Liver (tissue), 9 donors: ENCODE data around the gene SLC9A1. TPM values are rescaled to one million over a fixed set of nuclear protein-coding genes. Genes with fewer than 3 reads are reported as not detected.
"Not testable (repeated sequence)": the region's sequence is repeated elsewhere in the genome, so short reads cannot be mapped to it uniquely, and the experiment has no call there.

Experiments used
- DNase-seq: peaks from one replicate; pipeline ENCODE4 v3.0.0-alpha.2; 2017; ENCODE audit warnings: low spot score
- H3K27ac ChIP-seq, 2 donors: one replicate each; pipeline ENCODE4 v1.7.0; 2013; ENCODE audit warnings: inconsistent platforms in 2 of 2, low read length in 2 of 2, control low read depth in 1 of 2, low read depth in 1 of 2, mild to moderate bottlenecking in 1 of 2
- H3K27me3 ChIP-seq, 4 donors: one replicate each; pipeline versions ENCODE4 v1.6.1 to v1.7.0; 2013; ENCODE audit warnings: low read length in 3 of 4, inconsistent platforms in 1 of 4, mild to moderate bottlenecking in 1 of 4, moderate library complexity in 1 of 4; ENCODE audit not compliant: control insufficient read depth in 4 of 4, insufficient read depth in 4 of 4
- H3K36me3 ChIP-seq, 4 donors: one replicate each; pipeline versions ENCODE4 v1.6.1 to v1.7.0; 2013; ENCODE audit warnings: low read length in 3 of 4, mild to moderate bottlenecking in 3 of 4, low read depth in 1 of 4, moderate library complexity in 1 of 4; ENCODE audit not compliant: control insufficient read depth in 4 of 4, insufficient read depth in 3 of 4
- H3K4me1 ChIP-seq, 4 donors: one replicate each; pipeline versions ENCODE4 v1.6.1 to v1.7.0; 2013; ENCODE audit warnings: low read length in 3 of 4, mild to moderate bottlenecking in 3 of 4, moderate library complexity in 1 of 4; ENCODE audit not compliant: control insufficient read depth in 4 of 4, insufficient read depth in 4 of 4
- H3K4me3 ChIP-seq, 3 donors: one replicate each; pipeline versions ENCODE4 v1.6.1 to v1.7.0; 2013; ENCODE audit warnings: low read length in 3 of 3, control low read depth in 1 of 3, low read depth in 1 of 3, mild to moderate bottlenecking in 1 of 3
- H3K9ac ChIP-seq, 2 donors: one replicate each; pipeline ENCODE4 v1.7.0; 2013; ENCODE audit warnings: low read length in 2 of 2, mild to moderate bottlenecking in 2 of 2, moderate library complexity in 2 of 2, control low read depth in 1 of 2, low read depth in 1 of 2
- H3K9me3 ChIP-seq, 4 donors: one replicate each; pipeline versions ENCODE4 v1.6.1 to v1.7.0; 2013; ENCODE audit warnings: low read length in 3 of 4; ENCODE audit not compliant: control insufficient read depth in 4 of 4
- ATF3 ChIP-seq: IDR thresholded peaks from 2 replicates; pipeline ENCODE4 v1.6.1; 2016; ENCODE audit warnings: antibody characterized with exemption
- CTCF ChIP-seq: fragments of 150-350 bp; IDR thresholded peaks from 2 replicates; pipeline ENCODE4 v1.5.1; 2017; ENCODE audit warnings: improper control_type of control experiment, low read depth, low read length; ENCODE audit not compliant: missing input control
- EGR1 ChIP-seq, 2 donors: IDR thresholded peaks; 2 replicates each; pipeline ENCODE4 v1.6.1; 2016 to 2018; ENCODE audit warnings: antibody characterized with exemption in 2 of 2, low read depth in 2 of 2
- FOXA1 ChIP-seq: IDR thresholded peaks from 2 replicates; pipeline ENCODE4 v1.6.1; 2016; ENCODE audit warnings: antibody characterized with exemption
- FOXA2 ChIP-seq: IDR thresholded peaks from 2 replicates; pipeline ENCODE4 v1.6.1; 2016; ENCODE audit warnings: antibody characterized with exemption
- GABPA ChIP-seq, 2 donors: IDR thresholded peaks in 1 of 2; conservative IDR thresholded peaks in 1 of 2; 2 replicates each; pipeline ENCODE4 v1.6.1; 2016; ENCODE audit warnings: antibody characterized with exemption in 2 of 2, mild to moderate bottlenecking in 1 of 2, moderate library complexity in 1 of 2
- HNF4A ChIP-seq, 2 donors: conservative IDR thresholded peaks; 2 replicates each; pipeline ENCODE4 v1.6.1; 2016; ENCODE audit warnings: antibody characterized with exemption in 2 of 2, mild to moderate bottlenecking in 2 of 2
- HNF4G ChIP-seq: IDR thresholded peaks from 2 replicates; pipeline ENCODE4 v1.6.1; 2016; ENCODE audit warnings: antibody characterized with exemption
- JUND ChIP-seq, 2 donors: IDR thresholded peaks; 2 replicates each; pipeline ENCODE4 v1.6.1; 2016; ENCODE audit warnings: antibody characterized with exemption in 2 of 2
- MAX ChIP-seq: IDR thresholded peaks from 2 replicates; pipeline ENCODE4 v1.6.1; 2016; ENCODE audit warnings: antibody characterized with exemption
- NR2F2 ChIP-seq: IDR thresholded peaks from 2 replicates; pipeline ENCODE4 v1.6.1; 2016; ENCODE audit warnings: antibody characterized with exemption
- RAD21 ChIP-seq, 2 donors: IDR thresholded peaks; 2 replicates each; pipeline ENCODE4 v1.6.1; 2016; ENCODE audit warnings: antibody characterized with exemption in 2 of 2, mild to moderate bottlenecking in 2 of 2
- REST ChIP-seq: IDR thresholded peaks from 2 replicates; pipeline ENCODE4 v1.6.1; 2016; ENCODE audit warnings: antibody characterized with exemption, mild to moderate bottlenecking
- RXRA ChIP-seq, 2 donors: IDR thresholded peaks; 2 replicates each; pipeline ENCODE4 v1.6.1; 2017 to 2018; ENCODE audit warnings: antibody characterized with exemption in 2 of 2, mild to moderate bottlenecking in 1 of 2
- TAF1 ChIP-seq: conservative IDR thresholded peaks from 2 replicates; pipeline ENCODE4 v1.6.1; 2016; ENCODE audit warnings: antibody characterized with exemption, mild to moderate bottlenecking
- YY1 ChIP-seq: IDR thresholded peaks from 2 replicates; pipeline ENCODE4 v1.6.1; 2016; ENCODE audit warnings: antibody characterized with exemption, mild to moderate bottlenecking
- ZBTB33 ChIP-seq: IDR thresholded peaks from 2 replicates; pipeline ENCODE4 v1.6.1; 2016; ENCODE audit warnings: antibody characterized with exemption
- WGBS: extraction: QIAGEN DNeasy Blood & Tissue Kit; methylation state at CpG from one replicate; pipeline ENCODE4 v1.1.7; 2013; 5-methylcytosine and 5-hydroxymethylcytosine counted together
- polyA plus RNA-seq, 2 donors: library from polyadenylated mRNA; stranded (reverse) in 1 of 2; unstranded in 1 of 2; fragments of 200-250 nt in 1 of 2; fragments of >200 nt in 1 of 2; fragmentation: Nextera tagmentation in 1 of 2; extraction: Ambion mirVana in 1 of 2; gene quantifications; one replicate each; pipeline versions ENCODE4 v1.2.1 to v1.2.3, GENCODE V29; 2013 to 2015
- total RNA-seq, 2 donors: library from RNA; depleted of rRNA; stranded (reverse); fragments of >200 nt; gene quantifications; one replicate each; pipeline ENCODE4 v1.2.3, GENCODE V29; 2014
- donor health status: healthy.
- donor health status: healthy.
- donor health status: healthy.
- donor health status: healthy.
- donor health status: healthy.

Gene SLC9A1
- total and polyA plus RNA-seq, 4 donors = 1.3 to 3.2 (median 1.5) TPM

- no peaks in the 10 kb centered on the region for H3K9me3 ChIP-seq
- TF ChIP-seq GABPA (IDR thresholded peaks at IDR 0.05 in 1 of 2, conservative IDR thresholded peaks at IDR 0.05 in 1 of 2) = no peak
- no peak for TF ChIP-seq MAX
- no peaks in the 10 kb centered on the region for H3K36me3 ChIP-seq
- H3K27me3 ChIP-seq = no peaks in the 10 kb centered on the region
- no peak for DNase-seq
- no peak overlapping the region for H3K27ac ChIP-seq
- no peak overlapping the region for H3K4me3 ChIP-seq
- peaks cover 0 to under 1% (median 0%) of the 10 kb centered on the region in 4 donors for H3K4me1 ChIP-seq
- no peak overlapping the region for H3K9ac ChIP-seq
- WGBS = 98% methylated on average over 3 of the region's 3 CpGs
These were observed 27.5 kb downstream of the SLC9A1 start for GRCh38 chr1:27127419-27127818.

GRCh38 chr1:27126391-27126790 is 28.5 kb downstream of the SLC9A1 start:
- no peak for DNase-seq
- Histone ChIP-seq H3K4me3 (no peak overlapping the region), H3K36me3 (no peaks in the 10 kb centered on the region), H3K9me3 (no peaks in the 10 kb centered on the region), H3K4me1 (peaks cover 0 to 3% (median 1%) of the 10 kb centered on the region in 4 donors), H3K27ac (no peak overlapping the region), H3K27me3 (no peaks in the 10 kb centered on the region), H3K9ac (no peak overlapping the region)
- WGBS = 91% methylated on average over 5 of the region's 5 CpGs
- TF ChIP-seq RXRA (IDR thresholded peaks at IDR 0.05) (no peak), YY1 (no peak), FOXA1 (no peak), TAF1 (no peak), REST (no peak), ATF3 (no peak), NR2F2 (no peak), GABPA (IDR thresholded peaks at IDR 0.05 in 1 of 2, conservative IDR thresholded peaks at IDR 0.05 in 1 of 2) (no peak), EGR1 (IDR thresholded peaks at IDR 0.05; ENCODE audit: low read depth in 2 of 2) (no peak), FOXA2 (no peak), RAD21 (IDR thresholded peaks at IDR 0.05) (no peak), HNF4A (conservative IDR thresholded peaks at IDR 0.05) (no peak), HNF4G (no peak), ZBTB33 (no peak), JUND (IDR thresholded peaks at IDR 0.05) (no peak), CTCF (no peak), MAX (no peak)

GRCh38 chr1:27125125-27125524 is 29.8 kb downstream of the SLC9A1 start:
- H3K4me3 ChIP-seq, H3K27ac ChIP-seq, H3K9ac ChIP-seq, H3K4me1 ChIP-seq, H3K36me3 ChIP-seq, DNase-seq, H3K27me3 ChIP-seq, H3K9me3 ChIP-seq: not testable (repeated sequence)
- WGBS = 95% methylated on average over 5 of the region's 5 CpGs
